ENCODE data around the gene ZNF586. TPM values are rescaled to one million over a fixed set of nuclear protein-coding genes. Genes with fewer than 3 reads are reported as not detected.
A peak's percentile ranks its signal among the peaks of the same experiment; 100 is the strongest.

The ZNF586 gene
- total and polyA plus RNA-seq, 10 of the 15 experiments (the other 5 are each of a cell fraction or from before 2014, with no cell fraction given) = 3.9 to 24.2 (median 15.0) TPM

- TF ChIP-seq POLR2AphosphoS2 (IDR thresholded peaks at IDR 0.05; ENCODE audit: low read depth, low read length) (peak; percentile 61; the same call in 1 of the 2 replicates), SIX5 (IDR thresholded peaks at IDR 0.05; ENCODE audit: low read depth, low read length, severe bottlenecking) (peak; percentile 92), NBN (IDR thresholded peaks at IDR 0.05) (peak; percentile 42; the same call in 1 of the 2 replicates), NR2C2 (IDR thresholded peaks at IDR 0.05; ENCODE audit: borderline replicate concordance, control insufficient read depth, insufficient read length, low read depth) (no peak), RFX5 (IDR thresholded peaks at IDR 0.05; ENCODE audit: low read depth, low read length) (0 out of 2 replicates have a peak, but pooled peaks have one; percentile 3), KDM1A (IDR thresholded peaks at IDR 0.05; ENCODE audit: borderline replicate concordance) (no peak), CUX1 (IDR thresholded peaks at IDR 0.05; ENCODE audit: insufficient replicate concordance, low read depth, low read length) (no peak), SUPT20H (IDR thresholded peaks at IDR 0.05; ENCODE audit: borderline replicate concordance, control insufficient read depth, low read depth, low read length) (no peak), TCF7 (IDR thresholded peaks at IDR 0.05; ENCODE audit: borderline replicate concordance) (no peak), E2F4 (IDR thresholded peaks at IDR 0.05; ENCODE audit: low read depth, low read length) (no peak), ZNF592 (IDR thresholded peaks at IDR 0.05) (no peak), SKIL (IDR thresholded peaks at IDR 0.05; ENCODE audit: low read depth, poor library complexity, severe bottlenecking) (no peak), ZNF274 (IDR thresholded peaks at IDR 0.05; ENCODE audit: insufficient read depth, insufficient read length) (no peak), IRF3 (IDR thresholded peaks at IDR 0.05) (0 out of 2 replicates have a peak, but pooled peaks have one; percentile 25)
Observed at GRCh38 chr19:57746580-57747471, 22.6 kb upstream of the ZNF586 start, which contains the start of gene ZNF776 (continued).
